SH-SY5Y (cell line): ENCODE measurements around the gene CFAP126.

ENCODE experiments used
- GATA2 ChIP-seq: IDR thresholded peaks from 2 replicates; pipeline ENCODE4 v1.6.1; 2011; ENCODE audit warnings: mild to moderate bottlenecking, low read depth, low read length
- GATA3 ChIP-seq: IDR thresholded peaks from 2 replicates; pipeline ENCODE4 v1.6.1; 2011; ENCODE audit warnings: low read depth, mild to moderate bottlenecking, low read length, moderate library complexity

Gene CFAP126, protein sequence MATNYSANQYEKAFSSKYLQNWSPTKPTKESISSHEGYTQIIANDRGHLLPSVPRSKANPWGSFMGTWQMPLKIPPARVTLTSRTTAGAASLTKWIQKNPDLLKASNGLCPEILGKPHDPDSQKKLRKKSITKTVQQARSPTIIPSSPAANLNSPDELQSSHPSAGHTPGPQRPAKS

DNA sequence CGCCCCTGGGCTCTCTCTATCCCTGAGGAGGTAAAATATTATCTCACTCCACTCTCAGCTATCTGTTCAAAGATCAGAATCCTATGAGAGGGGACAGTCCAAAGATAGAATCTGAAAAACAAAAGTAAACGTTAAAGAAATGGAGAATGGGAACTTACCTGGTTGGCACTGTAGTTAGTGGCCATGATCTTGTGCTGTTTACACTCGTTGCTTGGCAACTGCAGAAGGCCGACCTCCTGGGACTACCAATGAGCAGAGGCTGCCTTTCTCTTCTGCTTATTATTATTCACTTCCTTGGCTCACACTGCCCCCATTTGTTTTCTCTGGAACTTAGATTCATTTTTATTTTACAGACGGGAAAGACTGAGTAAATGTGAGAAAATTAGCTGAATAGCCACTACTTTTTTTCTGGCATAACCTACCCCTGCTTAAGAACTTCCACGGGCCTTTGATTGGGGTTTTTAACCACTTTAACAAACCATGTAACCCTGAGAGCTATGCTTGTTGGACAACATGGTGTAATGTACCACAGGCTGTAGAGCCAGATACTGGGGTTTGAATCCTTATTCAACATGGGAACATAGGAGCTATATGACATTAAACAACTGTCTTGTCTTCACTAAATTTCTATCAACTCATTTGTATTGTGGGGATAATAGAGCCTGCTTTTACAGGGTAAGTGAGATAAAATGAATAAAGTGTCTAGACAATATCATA is at the start of gene CFAP126:
Gene CFAP126, minus strand, starts transcription at position 193 of the 717 bp plus-strand sequence. Its CDS starts 8 bp downstream, at position 185.
- TF ChIP-seq GATA2 (no peak), GATA3 (no peak)

- TF ChIP-seq GATA3 (no peak), GATA2 (no peak)
These were observed 40.9 kb upstream of the CFAP126 start for GRCh38 chr1:161408429-161409052.

GRCh38 chr1:161407451-161407985 is 39.8 kb upstream of the CFAP126 start:
- TF ChIP-seq GATA3: no peak
- TF ChIP-seq GATA2: no peak

GRCh38 chr1:161404051-161404597 is 36.4 kb upstream of the CFAP126 start:
- TF ChIP-seq GATA2 (no peak), GATA3 (no peak)

DNA sequence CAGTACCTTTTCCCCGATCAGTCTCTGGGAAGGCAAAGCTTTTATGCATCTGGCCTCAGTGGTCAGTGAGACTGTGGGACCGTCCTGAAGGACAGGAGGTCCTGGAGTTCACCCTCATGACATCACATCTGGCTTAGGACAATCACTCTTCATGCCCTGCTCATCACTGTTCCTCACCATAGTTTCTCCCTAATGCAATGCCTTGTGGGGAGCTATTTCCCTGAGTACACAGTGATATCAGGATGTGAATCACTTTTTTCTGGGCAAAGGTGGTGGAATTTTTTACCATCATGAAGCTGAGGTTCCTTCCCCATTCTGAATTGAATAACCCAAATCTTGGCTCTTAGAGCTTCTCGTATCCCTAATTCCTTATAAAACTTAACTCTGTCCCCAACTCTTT is 34.8 kb upstream of the CFAP126 start:
- TF ChIP-seq GATA2 (no peak), GATA3 (no peak)

- TF ChIP-seq GATA2 (peak; percentile 17; the same call in 1 of the 2 replicates), GATA3 (no peak)
These were observed 31.8 kb upstream of the CFAP126 start for GRCh38 chr1:161399257-161399998.

GRCh38 chr1:161398900-161399256 is 31.2 kb upstream of the CFAP126 start:
- TF ChIP-seq GATA3 (no peak), GATA2 (no peak)

- TF ChIP-seq GATA2 (no peak), GATA3 (no peak)
These were observed 25.5 kb upstream of the CFAP126 start for GRCh38 chr1:161393151-161393550.

GRCh38 chr1:161391611-161392010 is 23.9 kb upstream of the CFAP126 start:
- TF ChIP-seq GATA2 (no peak), GATA3 (no peak)

DNA sequence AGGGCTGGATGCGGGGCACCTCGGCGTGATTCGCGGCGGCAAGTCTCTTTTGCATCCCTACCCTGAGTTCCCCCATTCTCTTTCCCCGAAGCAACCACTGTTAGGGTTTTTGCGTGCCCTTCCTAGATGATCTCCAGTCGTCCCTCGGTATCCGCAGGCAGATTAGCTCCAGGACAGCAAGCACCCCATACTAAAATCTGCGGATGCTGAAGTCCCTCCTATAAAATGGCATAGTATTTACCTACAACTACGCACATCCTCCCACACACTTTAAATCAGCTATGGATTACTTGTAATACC is 22.8 kb upstream of the CFAP126 start:
- TF ChIP-seq GATA3: no peak
- TF ChIP-seq GATA2: no peak

DNA sequence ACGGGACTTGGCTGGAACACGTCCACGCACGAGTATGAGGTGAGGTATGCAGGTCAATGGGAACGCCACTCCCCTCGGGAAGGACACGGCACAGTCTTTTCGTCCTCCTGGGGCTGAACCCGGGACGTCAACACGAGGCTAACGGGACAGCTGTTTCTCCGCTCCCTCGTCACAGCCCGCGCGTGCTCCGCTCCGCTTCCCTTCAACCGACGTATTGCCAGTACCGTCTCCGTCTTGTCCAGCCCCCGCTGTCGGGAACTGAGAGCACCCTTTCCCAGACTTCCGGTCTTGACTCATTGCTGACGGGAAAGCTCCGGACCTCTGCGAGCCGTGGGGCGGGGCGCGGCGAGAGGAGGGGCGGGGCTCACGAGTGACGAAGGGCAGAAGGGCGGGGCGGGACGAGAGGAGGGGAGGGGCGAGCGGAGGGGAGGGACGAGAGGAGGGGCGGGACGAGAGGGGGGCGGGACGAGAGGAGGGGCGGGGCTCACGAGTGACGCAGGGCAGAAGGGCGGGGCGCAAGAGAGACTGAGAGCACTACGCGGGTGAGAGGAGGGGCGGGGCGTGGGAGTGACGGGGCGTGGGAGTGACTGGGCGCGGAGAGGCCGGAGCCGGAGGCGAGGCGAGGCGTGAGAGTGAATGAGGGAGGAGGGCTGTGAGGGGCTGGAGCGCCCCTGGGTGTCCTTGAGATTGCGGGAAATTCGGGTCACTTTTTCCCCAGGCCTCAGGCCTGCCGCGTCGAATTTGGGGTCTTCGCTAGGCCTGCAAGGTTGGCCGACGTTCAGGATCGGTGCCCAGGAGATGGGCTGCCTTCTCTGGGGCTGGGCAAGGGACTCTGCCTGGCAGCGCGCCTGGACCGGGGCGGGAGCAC is 22.2 kb upstream of the CFAP126 start:
- no peak for TF ChIP-seq GATA2
- TF ChIP-seq GATA3: no peak

DNA sequence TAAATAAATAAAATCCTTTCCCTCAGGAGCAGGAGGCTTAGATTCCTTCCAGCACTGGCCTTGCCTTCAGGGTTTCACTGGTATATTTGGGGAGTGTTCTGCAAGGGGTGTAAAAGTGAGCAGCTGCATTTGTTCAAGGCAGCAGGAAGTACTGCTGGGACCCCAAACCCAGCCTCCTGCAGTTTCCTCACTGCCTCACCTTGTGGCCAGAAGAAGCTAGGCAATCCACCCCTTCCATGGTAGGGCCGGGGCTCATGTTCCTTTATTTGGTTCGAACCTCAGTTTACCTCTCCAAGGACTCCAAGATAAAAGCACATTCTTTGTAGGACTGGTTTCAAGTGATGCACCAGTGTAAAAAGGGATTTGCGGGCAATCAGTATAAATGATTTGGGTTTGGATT is 21.0 kb upstream of the CFAP126 start:
- no peak for TF ChIP-seq GATA2
- TF ChIP-seq GATA3: no peak

DNA sequence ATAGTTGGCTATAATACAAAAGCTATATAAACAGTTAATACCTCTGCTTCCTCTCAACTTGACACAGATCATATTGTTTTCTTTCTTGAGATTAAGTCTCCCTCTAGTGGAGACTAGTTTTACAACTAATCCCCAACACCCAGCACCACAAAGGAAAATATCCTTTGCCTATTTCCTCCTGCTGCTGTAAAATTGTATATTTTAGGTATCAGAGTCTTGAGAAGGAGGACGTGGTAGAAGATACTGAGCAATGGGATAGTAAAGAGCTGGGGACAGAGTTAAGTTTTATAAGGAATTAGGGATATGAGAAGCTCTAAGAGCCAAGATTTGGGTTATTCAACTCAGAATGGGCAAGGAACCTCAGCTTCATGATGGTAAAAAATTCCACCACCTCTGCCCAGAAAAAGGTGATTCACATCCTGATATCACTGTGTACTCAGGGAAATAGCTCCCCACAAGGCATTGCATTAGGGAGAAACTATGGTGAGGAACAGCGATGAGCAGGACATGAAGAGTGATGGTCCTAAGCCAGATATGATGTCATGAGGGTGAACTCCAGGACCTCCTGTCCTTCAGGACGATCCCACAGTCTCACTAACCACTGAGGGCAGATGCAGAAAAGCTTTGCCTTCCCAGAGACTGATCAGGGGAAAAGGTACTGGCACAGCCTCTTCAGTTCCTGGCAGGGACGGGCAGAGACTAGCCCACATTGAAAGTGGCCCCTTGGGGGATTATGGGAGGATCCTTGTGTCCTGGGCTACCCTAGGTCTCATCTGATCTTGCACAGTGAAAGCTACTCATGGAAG is 14.7 kb upstream of the CFAP126 start:
- TF ChIP-seq GATA3 (no peak), GATA2 (no peak)
